Adrenal gland (tissue), 12 donors: Measurements from ENCODE around the gene SMIM5. TPM values are rescaled to one million over a fixed set of nuclear protein-coding genes. Genes with fewer than 3 reads are reported as not detected.
A peak's percentile ranks its signal among the peaks of the same experiment; 100 is the strongest.

Source experiments
- DNase-seq, 7 donors: peaks; one replicate each; pipeline ENCODE4 v3.0.0-alpha.2; 2019 to 2020
- H3K27ac ChIP-seq, 5 donors: fragments of 200-600 bp; sonication (generic) in 4 of 5; 1 replicate in 3 of 5; 2 replicates in 2 of 5; pipeline versions ENCODE4 v1.5.1 to v1.8.0; 2016 to 2020; ENCODE audit warnings: mild to moderate bottlenecking in 1 of 5
- H3K27me3 ChIP-seq: fragments of 200-600 bp; 2 replicates; pipeline ENCODE4 v1.8.0; 2021
- H3K36me3 ChIP-seq, 2 donors: fragments of 200-600 bp; replicated peaks in 1 of 2; 1 replicate in 1 of 2; 2 replicates in 1 of 2; pipeline versions ENCODE4 v1.5.1 to v1.8.0; 2018 to 2022
- H3K4me1 ChIP-seq, 2 donors: fragments of 200-600 bp; replicated peaks in 1 of 2; 1 replicate in 1 of 2; 2 replicates in 1 of 2; pipeline versions ENCODE4 v1.5.1 to v1.8.0; 2018 to 2021
- H3K4me3 ChIP-seq, 4 donors: fragments of 200-600 bp; sonication (generic) in 3 of 4; one replicate each; pipeline ENCODE4 v1.5.1; 2016 to 2018
- H3K9me3 ChIP-seq, 3 donors: fragments of 200-600 bp; sonication (generic) in 1 of 3; replicated peaks in 1 of 3; 1 replicate in 2 of 3; 2 replicates in 1 of 3; pipeline versions ENCODE4 v1.5.1 to v1.8.0; 2016 to 2021
- CTCF ChIP-seq, 6 experiments: fragments of 450-650 bp in 4 of 6; fragments of 200-600 bp in 2 of 6; sonication (generic) in 1 of 6; IDR thresholded peaks; 1 replicate in 5 of 6; 2 replicates in 1 of 6; pipeline versions ENCODE4 v1.5.1 to v1.8.0; 2016 to 2021; ENCODE audit warnings: antibody characterized with exemption in 6 of 6, mild to moderate bottlenecking in 2 of 6, moderate library complexity in 1 of 6
- POLR2A ChIP-seq, 2 donors: fragments of 450-650 bp; IDR thresholded peaks; one replicate each; pipeline ENCODE4 v1.6.1; 2017; ENCODE audit warnings: antibody characterized with exemption in 2 of 2, mild to moderate bottlenecking in 2 of 2, moderate library complexity in 1 of 2
- WGBS, 4 donors: extraction: QIAGEN DNeasy Blood & Tissue Kit in 2 of 4; methylation state at CpG; one replicate each; pipeline versions ENCODE4 v1.1.5 to v1.1.7; 2013 to 2017; 5-methylcytosine and 5-hydroxymethylcytosine counted together
- intact Hi-C, 2 donors: fragments of 100-400 bp; cut with DNase I; formaldehyde crosslinking; loops; one replicate each; pipeline versions ENCODE4 v1.14.1 to v1.15.0; 2022 to 2023
- polyA plus RNA-seq, 3 donors: library from polyadenylated mRNA; stranded (reverse); fragments of 200-250 nt in 2 of 3; fragments of 350-450 nt in 1 of 3; fragmentation: Illumina TruSeq in 1 of 3; extraction: RNeasy Lipid Tissue Mini Kit (QIAGEN cat#74804) in 1 of 3; gene quantifications; one replicate each; pipeline ENCODE4 v1.2.3, GENCODE V29; 2013 to 2014
- total RNA-seq, 9 donors: library from RNA; depleted of rRNA in 4 of 9; stranded (reverse); fragments of >200 nt in 4 of 9; fragments of 120-200 nt in 1 of 9; fragmentation: NEBNext Ultra II Directional in 1 of 9; extraction: Animal tissue kit (Norgen Biotek cat#: 25700) in 1 of 9; gene quantifications; one replicate each; pipeline versions ENCODE4 v1.1.0 to v1.2.4, GENCODE V29; 2013 to 2023
- donor health status: healthy with polysubstance abuse.
- donor health status: Bipolar disorder and iron deficiency.
- donor health status: DM: yes; HTN: yes; CAD: no.
- donor health status: DM: no; HTN: no; CAD: no.
- donor health status: DM: no; HTN: no; CAD: no.
- donor health status: DM: yes; HTN: yes; CAD: no.

SMIM5 gene
- total and polyA plus RNA-seq, 12 donors, result 0.13 to 2.6 (median 0.77) TPM; not detected in 4

GRCh38 chr17:75688209-75688825 is 55.1 kb downstream of the SMIM5 start:
- WGBS, 4 donors, result 66 to 88% (median 67%) methylated on average over 11 of the region's 11 CpGs
- Histone ChIP-seq H3K4me1 (peaks cover 4 to 50% of the 10 kb centered on the region in 2 donors), H3K27ac (peak overlapping the region in 3 of 5 donors; percentile 22 to 73 (median 62)), H3K4me3 (no peak overlapping the region), H3K9me3 (no peaks in the 10 kb centered on the region), H3K36me3 (no peaks in the 10 kb centered on the region), H3K27me3 (no peaks in the 10 kb centered on the region)
- no peak for DNase-seq
- TF ChIP-seq POLR2A (IDR thresholded peaks at IDR 0.05), result no peak
- no peak for TF ChIP-seq CTCF (IDR thresholded peaks at IDR 0.05)
- intact Hi-C loops, result no loop called here

- H3K4me1 ChIP-seq, result peaks cover 4 to 41% of the 10 kb centered on the region in 2 donors
- no peak for TF ChIP-seq POLR2A (IDR thresholded peaks at IDR 0.05)
- no peak for TF ChIP-seq CTCF (IDR thresholded peaks at IDR 0.05)
- WGBS, 4 donors, result 72 to 84% (median 79%) methylated on average over 6 of the region's 6 CpGs
- peak overlapping the region in 1 of 5 donors; percentile 62 for H3K27ac ChIP-seq
- no peak overlapping the region for H3K4me3 ChIP-seq
- H3K36me3 ChIP-seq, result no peaks in the 10 kb centered on the region
- no peak for DNase-seq
- H3K9me3 ChIP-seq, result no peaks in the 10 kb centered on the region
- no peaks in the 10 kb centered on the region for H3K27me3 ChIP-seq
- intact Hi-C loops, result no loop called here
Measured at GRCh38 chr17:75689441-75689873, 56.2 kb downstream of the SMIM5 start.

Other genes starting within 250 kb of the SMIM5 start
- 100 to 1,000 TPM in 8 of 9 donors, 10 to 100 TPM in 1; 84.4 to 374 (median 117) TPM for gene GRB2, start 227.8 kb upstream of the SMIM5 start, total RNA-seq
- gene GRB2, start 227.8 kb upstream of the SMIM5 start, polyA plus RNA-seq, result 100 to 1,000 TPM in 1 of 3 donors, 10 to 100 TPM in 2; 36.0 to 131 (median 36.1) TPM
- 100 to 1,000 TPM in 8 of 9 donors, 10 to 100 TPM in 1; 65.2 to 245 (median 169) TPM for gene TMEM94, start 176.8 kb upstream of the SMIM5 start, total RNA-seq
- 100 to 1,000 TPM; 132 to 186 (median 134) TPM for gene TMEM94, start 176.8 kb upstream of the SMIM5 start, polyA plus RNA-seq
- gene CASKIN2, start 117.9 kb upstream of the SMIM5 start, total RNA-seq, result 10 to 100 TPM; 12.9 to 90.8 (median 35.6) TPM
- gene CASKIN2, start 117.9 kb upstream of the SMIM5 start, polyA plus RNA-seq, result 10 to 100 TPM; 10.1 to 43.2 (median 28.3) TPM
- gene TSEN54, start 116.9 kb upstream of the SMIM5 start, total RNA-seq, result 10 to 100 TPM; 18.6 to 35.3 (median 26.4) TPM
- gene TSEN54, start 116.9 kb upstream of the SMIM5 start, polyA plus RNA-seq, result 10 to 100 TPM; 17.9 to 67.8 (median 56.0) TPM
- gene LLGL2, start 107.7 kb upstream of the SMIM5 start, total RNA-seq, result 10 to 100 TPM in 7 of 9 donors, 1 to 10 TPM in 2; 8.9 to 40.5 (median 23.4) TPM
- gene LLGL2, start 107.7 kb upstream of the SMIM5 start, polyA plus RNA-seq, result 10 to 100 TPM in 2 of 3 donors, 1 to 10 TPM in 1; 1.2 to 90.3 (median 51.4) TPM
- gene MYO15B, start 45.6 kb upstream of the SMIM5 start, total RNA-seq, result 100 to 1,000 TPM in 1 of 9 donors, 10 to 100 TPM in 8; 20.2 to 128 (median 46.9) TPM
- gene MYO15B, start 45.6 kb upstream of the SMIM5 start, polyA plus RNA-seq, result 100 to 1,000 TPM in 2 of 3 donors, 1 to 10 TPM in 1; 6.2 to 455 (median 157) TPM
- gene RECQL5, start 33.7 kb downstream of the SMIM5 start, total RNA-seq, result 10 to 100 TPM; 13.9 to 49.6 (median 29.5) TPM
- 100 to 1,000 TPM in 1 of 3 donors, 10 to 100 TPM in 2; 11.2 to 188 (median 64.9) TPM for gene RECQL5, start 33.7 kb downstream of the SMIM5 start, polyA plus RNA-seq
- 100 to 1,000 TPM in 1 of 9 donors, 10 to 100 TPM in 8; 45.3 to 100 (median 64.3) TPM for gene SAP30BP, start 33.9 kb downstream of the SMIM5 start, total RNA-seq
- 100 to 1,000 TPM in 2 of 3 donors, 10 to 100 TPM in 1; 73.4 to 130 (median 121) TPM for gene SAP30BP, start 33.9 kb downstream of the SMIM5 start, polyA plus RNA-seq
- 1 to 10 TPM in 8 of 9 donors, under 1 TPM in 1; 1.00 to 9.4 (median 5.6) TPM for gene ITGB4, start 88.0 kb downstream of the SMIM5 start, total RNA-seq
- gene ITGB4, start 88.0 kb downstream of the SMIM5 start, polyA plus RNA-seq, result 10 to 100 TPM in 2 of 3 donors, 1 to 10 TPM in 1; 1.0 to 12.5 (median 12.1) TPM
- gene GALK1, start 131.8 kb downstream of the SMIM5 start, total RNA-seq, result 10 to 100 TPM; 13.9 to 47.3 (median 24.7) TPM
- 10 to 100 TPM in 2 of 3 donors, 1 to 10 TPM in 1; 1.4 to 39.1 (median 37.2) TPM for gene GALK1, start 131.8 kb downstream of the SMIM5 start, polyA plus RNA-seq
- gene UNK, start 151.4 kb downstream of the SMIM5 start, total RNA-seq, result 10 to 100 TPM; 15.1 to 35.5 (median 25.5) TPM
- 10 to 100 TPM; 13.6 to 45.9 (median 19.0) TPM for gene UNK, start 151.4 kb downstream of the SMIM5 start, polyA plus RNA-seq
- 10 to 100 TPM in 7 of 9 donors, 1 to 10 TPM in 2; 3.0 to 28.1 (median 12.9) TPM for gene UNC13D, start 211.0 kb downstream of the SMIM5 start, total RNA-seq
- 10 to 100 TPM in 2 of 3 donors, 1 to 10 TPM in 1; 6.6 to 47.5 (median 21.5) TPM for gene UNC13D, start 211.0 kb downstream of the SMIM5 start, polyA plus RNA-seq
- 100 to 1,000 TPM in 8 of 9 donors, 10 to 100 TPM in 1; 60.4 to 292 (median 193) TPM for gene WBP2, start 221.9 kb downstream of the SMIM5 start, total RNA-seq
- 100 to 1,000 TPM; 205 to 258 (median 258) TPM for gene WBP2, start 221.9 kb downstream of the SMIM5 start, polyA plus RNA-seq
- 10 to 100 TPM in 7 of 9 donors, 1 to 10 TPM in 2; 2.8 to 66.1 (median 23.4) TPM for gene TRIM47, start 245.1 kb downstream of the SMIM5 start, total RNA-seq
- gene TRIM47, start 245.1 kb downstream of the SMIM5 start, polyA plus RNA-seq, result 10 to 100 TPM in 2 of 3 donors, 1 to 10 TPM in 1; 6.0 to 42.5 (median 36.5) TPM